HFF-Myc (cell line): ENCODE data around the gene GMDS.
A peak's percentile ranks its signal among the peaks of the same experiment; 100 is the strongest.

ENCODE experiments used
- DNase-seq: peaks from one replicate; pipeline ENCODE4 v3.0.0-alpha.2; 2011; ENCODE audit warnings: low read depth; ENCODE audit errors: extremely low read depth
- H3K4me3 ChIP-seq: replicated peaks from 2 replicates; pipeline ENCODE4 v1.5.1; 2011; ENCODE audit warnings: low read depth, mild to moderate bottlenecking, control low read depth, low read length
- CTCF ChIP-seq: IDR thresholded peaks from 2 replicates; pipeline ENCODE4 v1.5.1; 2012; ENCODE audit warnings: mild to moderate bottlenecking, low read depth, low read length, control low read depth; ENCODE audit errors: missing control alignments

GMDS gene

GRCh38 chr6:1630212-1630770 is 615.1 kb downstream of the GMDS start:
- no peak for DNase-seq
- no peak overlapping the region for H3K4me3 ChIP-seq
- no peak for TF ChIP-seq CTCF

- no peak for DNase-seq
- no peak overlapping the region for H3K4me3 ChIP-seq
- no peak for TF ChIP-seq CTCF
Measured at GRCh38 chr6:1629316-1629715, 616.1 kb downstream of the GMDS start.

- no peak for DNase-seq
- TF ChIP-seq CTCF, result no peak
Measured at GRCh38 chr6:1627827-1628560, 617.4 kb downstream of the GMDS start.

GRCh38 chr6:1626481-1626880 is 618.9 kb downstream of the GMDS start:
- no peak for DNase-seq
- no peak for TF ChIP-seq CTCF

More at GRCh38 chr6:1627827-1628560, 617.4 kb downstream of the GMDS start:
- H3K4me3 ChIP-seq, result no peak overlapping the region

GRCh38 chr6:1625794-1626435 is 619.5 kb downstream of the GMDS start:
- H3K4me3 ChIP-seq, result no peak overlapping the region
- DNase-seq, result no peak
- TF ChIP-seq CTCF, result no peak

More at GRCh38 chr6:1626481-1626880, 618.9 kb downstream of the GMDS start:
- H3K4me3 ChIP-seq, result no peak overlapping the region

- no peak for DNase-seq
- peak overlapping the region; percentile 51 for H3K4me3 ChIP-seq
- TF ChIP-seq CTCF, result no peak
Measured at GRCh38 chr6:1624851-1625781, 620.3 kb downstream of the GMDS start.
